Measurements from ENCODE around the gene RAN. TPM values are rescaled to one million over a fixed set of nuclear protein-coding genes. Genes with fewer than 3 reads are reported as not detected.
"Not testable (repeated sequence)": the region's sequence is repeated elsewhere in the genome, so short reads cannot be mapped to it uniquely, and the experiment has no call there.

The RAN gene
- total RNA-seq, 1 donor from 2014 or later = 163 TPM

DNA sequence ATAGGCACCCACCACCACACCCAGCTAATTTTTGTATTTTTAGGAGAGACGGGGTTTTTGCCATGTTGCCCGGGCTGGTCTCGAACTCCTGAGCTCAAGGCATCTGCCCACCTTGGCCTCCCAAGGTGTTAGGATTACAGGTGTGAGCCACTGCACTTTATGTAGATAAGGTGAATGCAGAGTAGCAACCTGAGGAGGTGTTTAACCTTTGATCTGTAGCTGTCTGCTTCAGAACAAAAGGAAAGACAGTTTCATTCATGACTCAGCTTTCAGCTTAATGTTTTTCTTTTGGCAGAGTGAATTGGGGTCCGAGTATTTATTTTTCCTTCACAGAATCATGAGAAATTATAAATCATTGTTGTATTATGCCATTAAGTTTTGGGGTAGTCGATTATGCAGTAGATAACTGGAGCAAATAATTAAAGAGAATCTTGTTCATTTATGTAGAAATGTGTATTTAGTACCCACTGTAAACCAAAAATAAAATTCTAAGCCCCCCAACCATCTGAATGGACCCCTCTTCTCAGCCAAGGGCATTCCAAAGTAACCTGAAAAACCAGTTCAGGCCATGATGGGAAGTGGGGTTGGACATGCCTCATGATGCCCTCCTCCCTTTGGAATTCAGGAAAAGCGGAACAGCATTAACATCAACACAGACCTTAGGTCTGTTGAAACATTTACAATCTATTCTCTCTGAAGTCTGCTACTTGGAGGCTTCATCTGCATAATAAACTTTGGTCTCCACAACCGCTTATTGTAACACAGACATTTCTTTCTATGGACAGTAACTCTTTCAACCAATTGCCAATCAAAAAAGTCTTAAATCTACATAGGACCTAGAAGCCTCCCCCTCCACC is 22.1 kb upstream of the RAN start:
- no peak for DNase-seq

GRCh38 chr12:130850418-130851021 is 21.3 kb upstream of the RAN start:
- no peak for DNase-seq

DNA sequence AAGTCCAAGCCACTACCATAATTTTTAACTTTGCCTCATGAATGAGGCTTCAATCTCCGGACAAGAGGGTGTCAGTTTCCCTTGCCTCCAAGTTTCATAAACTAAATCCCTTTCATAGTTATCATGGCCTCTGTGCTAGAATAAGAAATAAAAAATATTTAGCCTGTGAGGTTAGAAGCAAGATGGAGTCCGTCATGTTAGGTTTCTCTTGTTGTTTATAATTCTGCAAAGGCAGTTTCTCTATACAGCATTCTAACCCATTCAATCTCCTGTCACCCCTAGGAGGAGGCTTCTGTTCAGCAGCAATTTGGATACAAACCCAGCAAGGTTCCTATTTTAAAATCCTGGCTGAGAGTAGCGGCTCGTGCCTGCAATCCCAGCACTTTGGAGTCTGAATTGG is 15.8 kb upstream of the RAN start:
- DNase-seq = no peak

DNA sequence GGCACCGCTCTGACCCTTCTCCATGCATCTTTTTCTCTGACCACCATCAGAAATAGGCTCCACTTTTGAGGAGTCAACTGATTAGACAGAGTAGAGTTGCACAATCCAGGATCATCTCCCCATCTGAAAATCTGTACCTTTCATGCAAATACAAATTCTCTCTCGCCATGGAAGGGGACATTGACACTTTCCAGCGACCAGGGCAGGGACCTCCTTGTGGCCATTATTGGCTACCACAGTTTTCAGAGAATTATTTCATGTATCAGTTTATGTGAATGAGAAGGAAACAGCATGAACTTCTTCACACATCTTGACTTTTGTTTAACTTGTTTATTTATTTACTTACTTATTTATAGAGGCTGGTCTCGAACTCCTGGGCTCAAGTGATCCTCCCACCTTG is 13.8 kb upstream of the RAN start:
- no peak for DNase-seq

DNA sequence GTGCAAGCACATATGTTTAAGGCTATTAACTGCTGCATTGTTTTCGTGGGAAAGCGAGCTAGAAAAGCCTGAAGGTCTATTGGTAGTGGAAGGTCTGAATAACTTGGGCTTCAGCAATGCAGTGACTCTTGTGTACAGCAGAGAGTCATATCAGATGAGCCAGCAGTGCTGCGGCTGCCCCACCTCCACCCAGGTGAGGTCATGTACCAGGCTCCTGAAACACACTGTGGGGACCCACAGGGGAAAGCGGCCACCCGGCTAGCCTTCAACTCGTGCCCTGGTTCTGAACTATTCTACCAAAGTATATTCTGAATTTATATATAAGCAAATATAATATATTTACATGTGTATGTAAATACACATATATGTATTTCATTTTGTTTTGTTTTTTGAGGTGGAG is 12.7 kb upstream of the RAN start:
- no peak for DNase-seq

GRCh38 chr12:130860311-130860710 is 11.6 kb upstream of the RAN start:
- no peak for DNase-seq

GRCh38 chr12:130862161-130862560 is 9.7 kb upstream of the RAN start:
- DNase-seq = no peak

DNA sequence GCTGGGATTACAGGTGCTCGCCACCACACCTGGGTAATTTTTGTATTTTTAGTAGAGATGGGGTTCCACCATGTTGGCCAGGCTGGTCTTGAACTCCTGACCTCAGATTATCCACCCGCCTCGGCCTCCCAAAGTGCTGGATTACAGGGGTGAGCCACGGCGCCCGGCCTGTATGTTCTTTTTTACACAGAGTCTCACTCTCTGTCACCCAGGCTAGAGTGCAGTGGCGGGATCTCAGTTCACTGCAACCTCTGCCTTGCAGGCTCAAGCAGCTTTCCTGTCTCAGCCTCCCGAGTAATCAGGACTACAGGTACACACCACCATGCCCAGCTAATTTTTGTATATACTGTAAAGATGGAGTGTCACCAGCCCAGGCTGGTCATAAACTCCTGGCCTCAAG is 9.1 kb upstream of the RAN start:
- not testable (repeated sequence) for DNase-seq

- no peak for DNase-seq
Measured at GRCh38 chr12:130863298-130863697, 8.6 kb upstream of the RAN start.

DNA sequence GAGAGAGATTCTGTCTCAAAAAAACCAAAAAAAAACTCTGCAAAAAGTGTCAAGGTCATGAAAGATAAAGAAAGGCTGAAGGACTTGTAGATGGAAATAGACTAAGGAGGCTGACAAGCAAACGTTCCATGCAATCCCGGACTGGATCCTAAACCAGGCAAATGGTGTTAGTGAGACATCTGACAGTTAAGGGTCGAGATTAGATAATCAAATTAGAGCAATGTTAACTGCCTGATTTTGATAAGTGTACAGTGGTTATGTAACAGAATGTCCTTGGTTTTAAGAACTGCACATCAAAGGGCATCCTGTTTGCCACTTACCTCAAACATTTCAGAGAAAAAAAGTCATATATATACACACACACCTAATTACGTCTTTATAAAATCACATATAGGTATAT is 3.5 kb upstream of the RAN start:
- DNase-seq = no peak

GRCh38 chr12:130870442-130871285 is 1.2 kb upstream of the RAN start:
- DNase-seq = peak; percentile 55

DNA sequence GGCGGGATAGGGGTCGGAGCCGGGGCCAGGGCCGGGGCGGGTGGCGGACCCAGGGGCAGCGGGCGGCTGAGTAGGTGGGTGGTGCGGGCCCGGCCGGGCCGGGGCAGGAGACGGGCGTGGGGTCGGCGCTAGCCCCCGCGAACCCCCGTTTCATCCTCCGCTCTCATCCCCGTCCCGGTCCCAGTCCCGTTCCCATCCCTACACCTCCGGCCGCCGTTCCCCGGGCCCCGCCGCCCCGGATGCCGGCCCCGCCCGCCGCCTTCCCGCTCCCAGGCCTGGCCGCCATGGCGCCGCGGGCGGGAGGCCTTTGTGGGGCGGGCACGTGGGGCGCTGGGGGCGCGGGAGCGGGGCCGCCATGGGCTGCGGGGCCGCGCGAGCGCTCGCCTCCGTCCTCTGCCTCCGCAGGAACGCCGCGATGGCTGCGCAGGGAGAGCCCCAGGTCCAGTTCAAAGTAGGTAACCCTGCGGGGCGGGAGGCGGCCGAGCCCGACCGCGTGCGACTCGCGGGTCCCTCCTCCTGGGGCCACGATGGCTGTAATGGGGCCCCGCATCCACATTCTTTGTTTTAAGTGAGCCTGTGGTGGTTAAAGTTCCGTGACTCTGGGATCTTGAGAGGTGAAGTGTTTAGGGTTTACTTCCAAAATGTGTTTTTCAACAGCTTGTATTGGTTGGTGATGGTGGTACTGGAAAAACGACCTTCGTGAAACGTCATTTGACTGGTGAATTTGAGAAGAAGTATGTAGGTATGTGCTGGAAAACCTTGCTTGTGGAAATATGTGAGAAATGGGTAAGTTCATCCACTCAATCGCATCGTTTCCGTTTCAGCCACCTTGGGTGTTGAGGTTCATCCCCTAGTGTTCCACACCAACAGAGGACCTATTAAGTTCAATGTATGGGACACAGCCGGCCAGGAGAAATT is 572 bp downstream of the RAN start:
- DNase-seq = no peak

DNA sequence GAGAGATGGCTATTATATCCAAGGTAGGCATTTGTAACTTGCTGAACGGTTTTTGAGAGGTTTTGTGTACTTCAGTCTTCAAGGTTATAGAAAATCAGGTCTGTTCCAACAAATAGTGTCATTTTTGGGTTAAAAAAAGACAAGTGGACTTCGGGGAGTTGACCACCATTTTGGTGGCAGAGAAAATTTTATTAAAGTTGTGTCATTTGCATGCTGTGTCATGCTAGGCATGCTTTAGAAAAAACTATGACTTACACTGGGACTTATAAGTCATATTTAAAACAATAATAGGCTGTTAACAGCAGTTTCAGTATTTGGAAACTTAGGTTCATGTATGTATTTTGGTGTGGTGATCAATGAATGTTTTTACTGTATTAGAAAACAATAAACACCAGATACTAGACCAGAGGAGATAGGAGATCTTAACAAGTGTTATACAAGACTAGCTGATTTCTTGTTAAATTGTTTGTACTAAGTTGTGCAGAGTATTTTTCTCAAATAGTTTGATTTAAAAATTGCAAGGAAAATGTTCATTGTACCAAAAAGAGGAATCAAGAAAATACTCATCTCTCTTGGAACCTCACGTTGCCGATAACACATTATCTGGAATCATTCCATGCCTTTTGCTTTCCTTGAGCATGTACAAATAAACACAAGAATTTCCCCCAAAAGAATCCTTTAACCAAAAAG is 1.4 kb downstream of the RAN start:
- no peak for DNase-seq

- DNase-seq = no peak
Measured at GRCh38 chr12:130873825-130874224, 2.0 kb downstream of the RAN start.

DNA sequence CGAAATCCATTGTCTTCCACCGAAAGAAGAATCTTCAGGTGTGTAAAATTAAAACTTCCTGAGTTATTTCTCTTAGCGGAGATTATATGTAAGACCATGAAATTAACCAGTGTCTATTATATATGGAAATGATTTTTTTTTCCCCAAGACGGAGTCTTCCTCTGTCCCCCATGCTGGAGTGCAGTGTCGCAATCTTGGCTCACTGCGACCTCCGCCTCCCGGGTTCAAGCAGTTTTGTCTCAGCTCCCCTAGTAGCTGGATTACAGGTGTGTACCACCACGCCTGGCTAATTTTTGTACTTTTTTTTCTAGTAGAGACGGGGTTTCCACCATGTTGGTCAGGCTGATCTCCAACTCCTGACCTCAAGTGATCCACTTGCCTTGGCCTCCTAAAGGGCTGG is 2.8 kb downstream of the RAN start:
- DNase-seq = no peak

GRCh38 chr12:130875193-130875592 is 3.3 kb downstream of the RAN start:
- no peak for DNase-seq

DNA sequence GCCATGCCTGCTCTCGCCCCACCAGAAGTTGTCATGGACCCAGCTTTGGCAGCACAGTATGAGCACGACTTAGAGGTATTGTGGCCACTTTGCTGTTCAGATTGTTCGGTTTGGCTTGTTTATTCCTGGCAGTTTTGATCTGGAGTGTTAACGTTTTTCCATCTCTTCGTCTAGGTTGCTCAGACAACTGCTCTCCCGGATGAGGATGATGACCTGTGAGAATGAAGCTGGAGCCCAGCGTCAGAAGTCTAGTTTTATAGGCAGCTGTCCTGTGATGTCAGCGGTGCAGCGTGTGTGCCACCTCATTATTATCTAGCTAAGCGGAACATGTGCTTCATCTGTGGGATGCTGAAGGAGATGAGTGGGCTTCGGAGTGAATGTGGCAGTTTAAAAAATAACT is 3.8 kb downstream of the RAN start:
- DNase-seq = not testable (repeated sequence)

DNA sequence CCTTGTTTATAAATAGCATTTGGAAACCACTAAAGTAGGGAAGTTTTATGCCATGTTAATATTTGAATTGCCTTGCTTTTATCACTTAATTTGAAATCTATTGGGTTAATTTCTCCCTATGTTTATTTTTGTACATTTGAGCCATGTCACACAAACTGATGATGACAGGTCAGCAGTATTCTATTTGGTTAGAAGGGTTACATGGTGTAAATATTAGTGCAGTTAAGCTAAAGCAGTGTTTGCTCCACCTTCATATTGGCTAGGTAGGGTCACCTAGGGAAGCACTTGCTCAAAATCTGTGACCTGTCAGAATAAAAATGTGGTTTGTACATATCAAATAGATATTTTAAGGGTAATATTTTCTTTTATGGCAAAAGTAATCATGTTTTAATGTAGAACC is 4.4 kb downstream of the RAN start:
- DNase-seq = no peak

- no peak for DNase-seq
Measured at GRCh38 chr12:130876758-130877157, 4.9 kb downstream of the RAN start.

- DNase-seq = no peak
Measured at GRCh38 chr12:130877333-130877732, 5.5 kb downstream of the RAN start.
